Measurements from ENCODE around the gene ZDHHC9. TPM values are rescaled to one million over a fixed set of nuclear protein-coding genes. Genes with fewer than 3 reads are reported as not detected.

ZDHHC9 gene
- total and polyA plus RNA-seq, 11 donors = 3.5 to 39.0 (median 13.2) TPM

- peaks cover 0 to 34% (median 0%) of the 10 kb centered on the region in 9 donors for H3K36me3 ChIP-seq
- H3K4me3 ChIP-seq = no peak overlapping the region
- ATAC-seq = no peak
- H3K27me3 ChIP-seq = no peaks in the 10 kb centered on the region
- DNase-seq = no peak
- H3K4me1 ChIP-seq = peaks cover 0 to 4% (median 0%) of the 10 kb centered on the region in 12 donors
- no peak for TF ChIP-seq POLR2A (IDR thresholded peaks at IDR 0.05)
- no peak for TF ChIP-seq CTCF (IDR thresholded peaks at IDR 0.05)
- intact Hi-C loops (cut with DNase I) = no loop called here
- H3K9me3 ChIP-seq = no peaks in the 10 kb centered on the region
- WGBS, 4 donors = 79 to 96% (median 88%) methylated on average over 7 to 9 of the region's 9 CpGs
- no peak overlapping the region for H3K27ac ChIP-seq
These were observed 52.9 kb downstream of the ZDHHC9 start for GRCh38 chrX:129790808-129791207.

GRCh38 chrX:129790146-129790545 lies 53.5 kb downstream of the ZDHHC9 start:
- WGBS, 4 donors = 80 to 91% (median 87%) methylated on average over 3 of the region's 3 CpGs
- DNase-seq (no peak), ATAC-seq (no peak)
- no peak for TF ChIP-seq CTCF (IDR thresholded peaks at IDR 0.05)
- TF ChIP-seq POLR2A (IDR thresholded peaks at IDR 0.05) = no peak
- intact Hi-C loops (cut with DNase I) = no loop called here
- Histone ChIP-seq H3K27me3 (no peaks in the 10 kb centered on the region), H3K9me3 (no peaks in the 10 kb centered on the region), H3K36me3 (peaks cover 0 to 34% (median 0%) of the 10 kb centered on the region in 9 donors), H3K4me1 (peaks cover 0 to 11% (median 0%) of the 10 kb centered on the region in 12 donors), H3K27ac (no peak overlapping the region), H3K4me3 (no peak overlapping the region)

- no peaks in the 10 kb centered on the region for H3K27me3 ChIP-seq
- H3K4me1 ChIP-seq = peaks cover 0 to 19% (median 0%) of the 10 kb centered on the region in 12 donors
- TF ChIP-seq CTCF (IDR thresholded peaks at IDR 0.05) (no peak), POLR2A (IDR thresholded peaks at IDR 0.05) (no peak)
- ATAC-seq (no peak), DNase-seq (no peak)
- 83 to 86% (median 85%) methylated on average over 6 of the region's 6 CpGs for WGBS, 4 donors
- H3K4me3 ChIP-seq = no peak overlapping the region
- no peaks in the 10 kb centered on the region for H3K9me3 ChIP-seq
- intact Hi-C loops (cut with DNase I) = no loop called here
- H3K36me3 ChIP-seq = peaks cover 0 to 31% (median 0%) of the 10 kb centered on the region in 9 donors
- no peak overlapping the region for H3K27ac ChIP-seq
These were observed 55.2 kb downstream of the ZDHHC9 start for GRCh38 chrX:129788527-129788926.

- no peak overlapping the region for H3K27ac ChIP-seq
- H3K27me3 ChIP-seq = no peaks in the 10 kb centered on the region
- no peak overlapping the region for H3K4me3 ChIP-seq
- WGBS, 4 donors = 69 to 84% (median 80%) methylated on average over 11 of the region's 11 CpGs
- peaks cover 0 to 19% (median 0%) of the 10 kb centered on the region in 12 donors for H3K4me1 ChIP-seq
- H3K9me3 ChIP-seq = no peaks in the 10 kb centered on the region
- TF ChIP-seq POLR2A (IDR thresholded peaks at IDR 0.05) = no peak
- intact Hi-C loops (cut with DNase I) = no loop called here
- peaks cover 0 to 20% (median 0%) of the 10 kb centered on the region in 9 donors for H3K36me3 ChIP-seq
- DNase-seq (no peak), ATAC-seq (no peak)
These were observed 56.2 kb downstream of the ZDHHC9 start for GRCh38 chrX:129787336-129788055.

Measured in heart left ventricle (tissue), 16 donors.